NCI-H446 treated with DMSO at 0.1 percent for 48 hours (cell line): ENCODE results near the gene AQP2.

ENCODE experiments used
- DNase-seq: peaks from one replicate; lab custom pipeline; 2025; lab: John Stamatoyannopoulos, UW

AQP2 gene

GRCh38 chr12:49950273-49951251, at the start of gene AQP2:
Gene AQP2 (plus strand): TSS chr12:49950737. CDS start chr12:49950831, 94 bp downstream.
- no peak for DNase-seq

GRCh38 chr12:49901026-49901425, 49.5 kb upstream of the AQP2 start:
- DNase-seq, result no peak

GRCh38 chr12:49901986-49902385, 48.6 kb upstream of the AQP2 start:
- DNase-seq, result no peak

- no peak for DNase-seq
Observed at GRCh38 chr12:49902399-49903350, 47.9 kb upstream of the AQP2 start.

GRCh38 chr12:49903351-49903699, 47.2 kb upstream of the AQP2 start:
- no peak for DNase-seq

- no peak for DNase-seq
Observed at GRCh38 chr12:49903700-49904423, 46.7 kb upstream of the AQP2 start, which contains the start of gene FAIM2. Gene FAIM2 (minus strand): TSS chr12:49903900. CDS start chr12:49903792, 108 bp downstream.

GRCh38 chr12:49904601-49905000, 45.9 kb upstream of the AQP2 start:
- DNase-seq, result no peak

- no peak for DNase-seq
Observed at GRCh38 chr12:49905718-49906314, 44.7 kb upstream of the AQP2 start.

- no peak for DNase-seq
Observed at GRCh38 chr12:49907352-49907751, 43.2 kb upstream of the AQP2 start.

GRCh38 chr12:49909356-49909755, 41.2 kb upstream of the AQP2 start:
- no peak for DNase-seq

GRCh38 chr12:49909826-49910225, 40.7 kb upstream of the AQP2 start:
- DNase-seq, result no peak

GRCh38 chr12:49910331-49911212, 40.0 kb upstream of the AQP2 start:
- DNase-seq, result no peak

GRCh38 chr12:49911213-49911605, 39.3 kb upstream of the AQP2 start:
- no peak for DNase-seq

GRCh38 chr12:49912345-49913255, 37.9 kb upstream of the AQP2 start:
- no peak for DNase-seq

GRCh38 chr12:49916129-49916919, 34.2 kb upstream of the AQP2 start:
- no peak for DNase-seq

- DNase-seq, result no peak
Observed at GRCh38 chr12:49917166-49917787, 33.3 kb upstream of the AQP2 start.

- DNase-seq, result no peak
Observed at GRCh38 chr12:49917788-49918173, 32.8 kb upstream of the AQP2 start.
